HG03280 (cell line): ENCODE measurements around the gene ASTN2.
"Not testable (repeated sequence)": the region's sequence is repeated elsewhere in the genome, so short reads cannot be mapped to it uniquely, and the experiment has no call there.

Experiments
- ATAC-seq: cut with Tn5 transposase; IDR thresholded peaks from one replicate; pipeline ENCODE4 v1.9.1; 2021; ENCODE audit warnings: mild to moderate bottlenecking, moderate library complexity; ENCODE audit not compliant: unreplicated experiment

ASTN2 gene

DNA sequence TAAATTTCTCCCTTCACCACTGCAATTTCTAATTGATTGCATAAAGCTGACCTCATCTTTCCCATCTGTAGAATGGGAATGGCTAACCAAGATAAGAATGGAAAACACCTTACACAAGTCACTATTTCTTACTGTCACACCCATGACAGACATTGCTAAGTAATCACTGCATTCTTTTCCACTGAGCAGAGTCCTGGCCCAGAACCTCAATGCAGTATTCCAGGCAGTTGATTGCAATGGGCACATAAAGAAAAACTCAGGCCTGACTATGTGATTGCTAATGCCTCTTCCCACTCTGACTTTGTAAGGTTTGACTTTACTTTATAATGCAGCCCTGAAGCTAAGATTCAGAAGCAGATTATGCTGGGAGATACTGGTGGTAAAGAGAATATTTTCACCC, 698.4 kb downstream of the ASTN2 start:
- ATAC-seq = no peak

DNA sequence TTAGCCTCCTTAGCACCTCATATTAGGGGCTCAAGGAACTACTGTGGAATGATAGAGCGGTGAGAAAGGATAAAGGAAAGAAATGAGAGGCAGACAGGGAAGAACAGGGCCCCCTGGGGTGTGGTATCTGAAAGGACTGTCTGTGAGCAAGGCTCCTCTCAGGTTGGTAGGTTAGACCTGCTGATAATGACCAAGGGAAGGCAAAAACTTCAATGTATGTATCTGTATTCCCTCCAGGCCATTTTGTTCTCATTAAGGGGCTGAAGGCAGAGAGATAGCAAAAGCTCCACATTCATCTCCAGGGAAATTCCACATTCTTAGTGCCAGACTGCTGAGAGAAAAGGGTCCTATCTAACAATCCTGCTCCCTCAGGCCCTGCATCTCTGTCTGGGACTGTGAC, 699.1 kb downstream of the ASTN2 start:
- no peak for ATAC-seq

DNA sequence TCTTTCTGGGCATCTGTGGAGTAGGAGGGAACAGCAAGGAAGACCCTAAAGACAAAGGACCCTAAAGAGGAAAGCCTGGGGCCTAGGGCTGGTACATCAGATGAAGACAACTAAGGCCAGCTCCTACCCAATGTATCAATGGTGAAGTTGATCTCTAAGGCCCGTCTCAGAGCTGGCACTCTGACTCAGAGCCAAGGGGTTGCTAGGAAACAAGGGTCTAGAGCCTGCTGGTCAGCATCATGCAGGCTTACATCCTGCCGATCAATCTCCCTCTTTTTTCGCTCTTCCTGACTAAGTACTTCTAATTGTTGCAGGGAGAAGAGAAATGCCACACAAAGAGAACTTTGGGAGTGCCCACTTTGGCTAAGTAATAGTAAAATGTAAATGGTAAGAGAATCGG, 701.6 kb downstream of the ASTN2 start:
- ATAC-seq = no peak

DNA sequence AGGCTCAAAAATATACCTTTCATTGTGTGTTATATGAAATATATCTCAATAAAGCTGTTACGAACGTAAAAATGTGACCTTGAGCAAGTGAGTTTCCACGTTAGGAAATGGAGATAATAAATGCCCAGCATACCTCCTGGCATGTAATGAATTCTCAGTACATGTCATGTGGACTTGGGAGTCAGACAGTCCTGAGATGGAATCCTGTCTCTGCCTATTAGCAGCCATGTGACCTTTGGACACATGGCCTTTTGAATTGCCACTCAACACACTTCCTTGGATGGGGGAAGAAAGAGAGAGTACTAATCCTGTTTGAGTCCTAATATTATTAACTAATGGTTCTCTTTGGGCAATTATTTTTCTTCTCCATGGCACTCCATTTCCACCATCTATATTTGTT, 702.1 kb downstream of the ASTN2 start:
- ATAC-seq = no peak

DNA sequence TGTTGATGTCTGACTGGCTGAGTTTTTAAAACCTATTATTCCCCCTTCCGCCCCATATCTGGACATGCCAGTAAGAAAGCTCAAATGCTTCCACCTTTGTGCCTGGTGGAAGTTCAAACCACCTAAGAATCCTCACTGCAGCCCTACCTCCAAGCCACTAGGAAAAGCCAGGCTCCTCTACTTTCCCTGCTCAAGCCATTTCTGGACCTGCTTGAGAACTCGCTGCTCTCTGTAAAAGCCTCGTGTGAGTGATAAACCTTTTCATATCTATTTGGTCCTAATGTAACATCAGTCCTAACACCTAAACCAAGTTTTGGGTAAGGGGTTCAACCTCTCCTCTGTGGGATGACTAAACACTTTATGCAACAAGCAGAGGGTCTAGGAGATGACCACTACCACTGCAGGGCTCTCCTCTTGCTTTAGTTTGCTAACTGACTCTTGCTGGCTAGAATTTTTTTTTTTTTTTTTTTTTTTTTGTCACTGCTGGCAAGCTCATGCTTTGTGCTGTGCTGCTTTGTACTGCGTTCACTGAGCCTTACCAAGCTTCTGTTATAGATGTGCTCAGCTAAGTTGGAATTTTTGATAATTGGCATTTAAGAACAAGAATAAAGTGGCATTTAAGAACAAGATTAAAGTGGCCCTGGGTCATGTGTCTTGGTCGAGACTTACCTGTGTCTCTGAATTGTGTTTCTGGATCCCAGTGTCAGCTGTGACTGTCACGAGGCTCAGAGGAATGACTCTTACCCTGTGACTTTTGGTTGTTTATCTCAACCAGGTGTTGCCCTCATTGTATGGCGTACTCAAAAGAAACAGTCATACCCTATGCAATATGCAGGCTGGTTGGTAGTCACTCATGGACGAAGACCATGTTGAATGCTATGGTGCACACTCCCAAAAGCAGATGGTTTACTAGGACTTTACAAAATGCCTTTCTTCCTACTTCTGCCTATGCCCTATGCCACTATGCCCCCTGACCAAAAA, 708.3 kb downstream of the ASTN2 start:
- ATAC-seq = no peak

DNA sequence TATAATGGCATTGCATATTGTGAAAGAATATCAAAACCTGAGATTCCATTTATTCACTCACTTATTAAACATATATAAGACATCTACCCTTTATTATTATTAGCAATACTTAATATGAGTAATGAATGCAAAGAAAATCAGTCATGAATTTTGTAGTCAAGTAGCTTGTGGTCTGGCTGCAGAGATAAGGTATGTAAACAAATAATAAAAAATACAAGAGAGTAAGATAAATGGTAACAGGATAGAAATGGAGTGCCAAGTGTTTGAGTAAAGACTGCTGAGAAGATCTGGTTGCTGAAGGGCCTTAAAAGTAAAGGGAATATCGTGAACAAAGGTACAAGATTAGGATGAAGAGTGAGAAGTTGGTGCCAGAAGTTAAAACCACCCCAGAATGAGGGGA, 709.3 kb downstream of the ASTN2 start:
- ATAC-seq = no peak

DNA sequence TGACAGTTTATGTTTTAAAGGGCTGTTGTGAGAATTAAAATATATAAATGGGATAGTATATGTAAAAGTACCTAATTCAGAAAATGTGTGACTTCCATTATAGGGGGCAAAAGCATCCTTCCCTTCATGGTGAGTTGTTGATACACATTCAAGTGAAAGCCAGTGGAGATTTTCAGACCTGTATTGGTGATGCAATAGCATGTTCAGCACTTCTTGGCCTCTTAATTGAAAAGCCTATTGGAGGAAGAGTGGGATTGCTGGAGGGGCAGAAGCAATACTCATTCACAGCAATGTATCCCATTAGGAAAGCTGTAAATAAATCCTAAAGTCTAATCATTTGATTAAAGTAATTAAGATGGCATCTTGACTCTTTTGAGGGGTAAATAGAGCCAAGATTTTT, 710.4 kb downstream of the ASTN2 start:
- no peak for ATAC-seq

DNA sequence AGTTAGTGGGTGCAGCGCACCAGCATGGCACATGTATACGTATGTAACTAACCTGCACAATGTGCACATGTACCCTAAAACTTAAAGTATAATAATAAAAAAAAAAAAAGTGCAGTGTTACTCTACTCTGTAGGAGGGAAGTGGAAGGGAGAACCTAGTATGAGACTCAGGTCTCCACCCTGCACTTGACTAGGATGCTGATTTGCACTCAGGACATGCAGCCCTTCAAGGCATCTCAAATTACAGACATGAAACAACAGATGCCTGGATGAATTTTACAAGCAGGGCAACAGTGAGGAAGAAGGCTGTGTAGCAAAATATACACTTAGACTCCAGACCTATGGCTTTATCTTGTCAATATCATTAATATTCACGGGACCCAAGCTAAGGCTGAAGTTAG, 711.2 kb downstream of the ASTN2 start:
- no peak for ATAC-seq

DNA sequence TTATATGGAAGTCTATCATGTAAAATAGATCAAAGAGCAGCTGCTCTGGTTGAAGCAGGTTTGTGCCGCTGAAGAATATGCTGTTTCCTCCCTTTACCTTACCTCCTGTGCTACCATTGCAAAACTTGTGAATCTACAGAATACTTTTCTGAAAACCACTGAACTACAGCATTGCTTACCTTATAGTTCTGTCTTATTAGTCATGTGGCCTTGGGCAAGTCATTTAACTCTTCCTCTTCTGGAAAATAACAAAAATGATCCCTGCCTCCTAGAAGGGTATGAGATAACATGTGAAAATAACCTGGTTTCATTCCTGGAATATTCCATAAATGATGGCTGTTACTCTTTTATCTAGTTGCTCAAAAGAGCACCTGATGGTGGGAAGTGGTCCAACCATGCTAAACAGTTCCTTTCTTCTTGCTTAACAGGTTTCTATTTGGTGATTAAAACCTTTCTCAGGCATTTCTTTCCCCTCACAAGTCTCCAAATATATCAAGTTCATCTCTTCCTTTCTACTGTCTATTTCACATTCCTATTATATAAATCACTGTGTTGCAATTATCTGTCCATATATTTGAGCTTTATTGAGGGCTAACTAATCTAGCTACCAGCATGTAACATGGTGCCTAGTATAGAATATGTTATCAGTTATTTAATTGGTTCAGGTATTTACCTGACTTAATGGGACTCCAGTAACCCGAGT, 712.8 kb downstream of the ASTN2 start:
- ATAC-seq = no peak

DNA sequence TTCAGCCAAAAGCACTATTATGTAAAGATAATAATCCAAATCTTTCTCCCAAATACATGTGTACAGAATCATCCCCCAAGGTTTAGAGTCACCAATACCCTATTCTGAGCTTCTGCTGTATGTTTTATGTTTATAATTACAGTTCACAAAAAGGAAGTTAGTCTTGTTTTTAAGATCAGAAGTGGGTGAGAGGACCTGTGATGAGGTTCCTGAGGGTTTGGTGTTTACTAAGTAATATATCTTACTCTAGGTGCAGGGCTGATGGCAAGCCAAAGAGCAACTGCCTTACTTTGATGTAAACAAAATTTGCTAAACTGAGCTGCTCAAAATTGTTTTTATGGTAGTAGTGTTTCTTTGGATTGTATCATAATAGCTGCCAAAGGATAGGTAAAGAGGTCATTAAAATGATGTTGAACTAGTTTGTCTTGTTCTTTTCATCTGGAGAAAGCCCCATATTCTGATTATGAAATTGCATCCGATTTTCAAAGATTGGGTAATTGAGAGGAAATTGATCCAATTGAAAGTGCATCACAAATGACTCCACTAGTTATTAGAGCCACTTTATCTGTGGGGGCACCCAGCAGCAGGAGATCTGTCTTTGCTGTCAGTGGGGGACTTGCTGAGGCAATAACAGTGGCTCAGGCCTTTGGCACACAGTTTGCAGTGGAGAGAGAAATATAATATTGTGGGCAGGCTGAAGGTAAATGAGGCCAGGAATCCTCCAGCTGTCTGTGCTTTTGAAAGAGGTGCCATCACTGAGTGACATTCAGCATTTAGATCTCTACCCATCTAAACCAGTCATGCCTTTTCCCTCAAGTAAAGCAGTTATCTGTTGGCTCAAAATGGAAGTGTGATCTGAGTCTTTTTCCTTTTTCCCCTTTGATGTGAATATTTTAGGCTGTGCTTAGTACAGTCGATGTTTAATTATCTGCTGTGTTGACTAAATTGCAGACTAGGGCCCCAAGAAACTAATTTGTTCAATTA, 713.7 kb downstream of the ASTN2 start:
- ATAC-seq = no peak

DNA sequence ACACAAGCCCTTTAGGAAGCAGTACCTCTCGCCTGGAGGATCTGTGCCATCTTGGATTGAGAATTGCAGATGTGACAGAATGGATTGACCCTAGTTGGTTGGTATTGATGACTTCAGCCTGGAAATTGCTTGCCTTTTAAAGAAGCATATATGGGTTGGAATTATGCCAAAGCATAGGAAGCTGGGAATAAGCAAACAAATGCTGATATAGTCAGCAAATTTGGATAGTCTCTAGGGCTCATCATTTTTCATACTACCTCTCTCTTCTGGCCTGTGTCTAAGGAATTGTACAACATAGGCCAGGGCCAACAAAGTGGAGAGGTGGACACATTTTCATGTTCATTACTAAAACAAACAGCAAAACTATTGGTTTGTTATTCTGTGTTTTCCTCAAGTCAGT, 714.6 kb downstream of the ASTN2 start:
- ATAC-seq = no peak

DNA sequence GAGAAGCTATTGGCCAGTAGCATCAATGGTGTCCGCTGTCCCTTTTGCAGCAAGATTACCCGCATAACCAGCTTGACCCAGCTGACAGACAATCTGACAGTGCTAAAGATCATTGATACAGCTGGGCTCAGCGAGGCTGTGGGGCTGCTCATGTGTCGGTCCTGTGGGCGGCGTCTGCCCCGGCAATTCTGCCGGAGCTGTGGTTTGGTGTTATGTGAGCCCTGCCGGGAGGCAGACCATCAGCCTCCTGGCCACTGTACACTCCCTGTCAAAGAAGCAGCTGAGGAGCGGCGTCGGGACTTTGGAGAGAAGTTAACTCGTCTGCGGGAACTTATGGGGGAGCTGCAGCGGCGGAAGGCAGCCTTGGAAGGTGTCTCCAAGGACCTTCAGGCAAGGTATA, 717.0 kb downstream of the ASTN2 start:
- ATAC-seq = no peak

DNA sequence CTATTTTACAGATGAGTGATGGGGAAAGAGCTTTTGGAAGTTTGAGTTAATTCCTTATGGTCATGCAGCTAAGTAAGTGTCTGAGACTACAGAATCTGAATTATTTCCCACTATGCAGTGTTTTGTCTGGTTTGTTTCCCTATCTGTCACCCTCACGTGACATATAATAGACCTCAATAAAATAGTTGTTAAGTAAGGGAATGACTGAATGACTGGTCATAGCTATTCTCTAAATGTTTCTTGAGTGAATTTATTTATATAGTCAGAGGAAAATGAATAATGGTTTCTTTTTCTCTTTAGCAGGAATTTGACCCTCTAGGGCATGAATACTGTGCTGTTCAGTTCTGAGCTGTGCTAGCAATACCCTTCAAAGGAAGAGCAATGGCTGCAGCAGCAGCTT, 717.5 kb downstream of the ASTN2 start:
- ATAC-seq = no peak

DNA sequence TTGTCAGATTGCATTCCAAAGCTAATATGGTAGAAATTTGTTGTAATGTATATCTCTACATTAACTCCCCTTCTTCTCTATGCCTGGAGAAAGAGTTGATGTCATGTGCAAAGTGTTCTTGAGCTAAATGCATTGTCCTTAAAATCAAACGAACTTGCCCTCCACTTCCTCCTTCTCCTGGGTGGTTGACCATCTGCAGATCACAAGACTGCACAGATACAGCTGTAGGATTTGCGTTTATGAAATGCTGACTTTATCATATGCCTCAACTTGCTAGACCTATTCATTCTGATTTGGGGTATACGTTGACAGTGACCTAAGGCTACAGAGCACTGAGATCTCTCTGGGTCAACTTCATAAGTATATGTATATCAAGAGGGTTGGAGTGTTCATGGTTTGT, 719.4 kb downstream of the ASTN2 start:
- no peak for ATAC-seq

DNA sequence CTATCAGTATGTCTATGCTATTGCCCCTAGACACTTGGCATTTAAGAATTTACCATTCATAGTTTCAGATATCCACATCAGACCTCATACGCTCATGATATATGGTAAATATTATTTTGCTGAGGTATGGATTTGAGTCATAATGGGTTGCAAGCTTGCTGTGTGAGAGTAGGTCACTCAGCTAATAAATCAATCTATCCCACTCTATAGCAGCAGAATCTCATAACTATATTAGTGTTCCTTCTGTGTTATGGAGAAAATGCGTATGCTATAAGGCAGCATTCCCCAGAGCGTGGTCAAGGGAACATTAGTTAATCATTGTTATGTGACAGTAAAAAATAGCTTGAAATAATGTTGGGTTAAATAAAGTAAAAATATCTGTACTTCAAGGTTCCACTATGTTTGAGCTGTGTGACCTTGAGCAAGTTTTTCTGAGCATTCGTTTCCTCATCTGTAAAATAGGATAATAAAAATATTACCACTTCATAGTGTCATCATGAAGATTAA, 720.0 kb downstream of the ASTN2 start:
- ATAC-seq = no peak

DNA sequence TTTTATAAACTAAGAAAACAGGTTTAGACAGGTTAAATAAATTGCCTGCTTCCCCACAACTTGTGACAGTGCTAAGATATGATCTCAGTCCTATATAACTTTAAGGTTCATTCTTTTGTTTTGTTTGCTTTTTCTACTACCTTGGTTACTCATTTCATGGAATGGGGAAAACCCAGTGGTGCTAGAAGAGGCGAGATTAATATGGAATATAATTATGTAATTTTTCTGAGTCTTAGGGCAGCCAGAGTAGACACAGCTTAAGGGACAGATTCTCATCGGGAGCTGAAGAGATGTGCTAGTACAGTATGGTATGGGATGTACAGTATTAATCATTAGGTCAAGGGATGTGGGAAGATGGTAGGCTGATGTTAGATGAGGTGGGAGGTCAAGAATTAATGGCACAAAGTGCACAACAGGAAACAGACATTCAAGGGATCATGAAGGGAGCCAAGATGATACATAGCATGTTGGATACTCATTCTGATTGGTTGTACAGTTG, 721.6 kb downstream of the ASTN2 start:
- ATAC-seq = no peak

DNA sequence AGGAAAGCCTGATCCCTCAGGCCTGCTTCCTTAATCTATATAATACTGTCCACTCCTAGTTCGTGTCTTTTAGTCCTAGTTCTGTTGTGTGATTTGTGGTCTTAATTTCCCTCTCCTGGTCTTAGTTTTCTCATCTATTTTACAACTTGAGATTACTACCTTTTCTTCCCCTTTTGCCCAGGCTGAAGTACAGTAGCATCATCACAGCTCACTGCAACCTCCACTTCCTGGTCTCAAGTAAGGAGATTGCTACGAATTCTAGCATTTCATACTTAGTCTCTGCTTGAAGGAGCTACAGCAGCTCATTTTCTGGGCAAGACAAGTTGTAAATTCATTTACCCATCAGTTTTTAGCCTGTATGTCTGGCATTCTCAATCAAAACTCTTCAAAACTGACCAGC, 722.2 kb downstream of the ASTN2 start:
- ATAC-seq = no peak

DNA sequence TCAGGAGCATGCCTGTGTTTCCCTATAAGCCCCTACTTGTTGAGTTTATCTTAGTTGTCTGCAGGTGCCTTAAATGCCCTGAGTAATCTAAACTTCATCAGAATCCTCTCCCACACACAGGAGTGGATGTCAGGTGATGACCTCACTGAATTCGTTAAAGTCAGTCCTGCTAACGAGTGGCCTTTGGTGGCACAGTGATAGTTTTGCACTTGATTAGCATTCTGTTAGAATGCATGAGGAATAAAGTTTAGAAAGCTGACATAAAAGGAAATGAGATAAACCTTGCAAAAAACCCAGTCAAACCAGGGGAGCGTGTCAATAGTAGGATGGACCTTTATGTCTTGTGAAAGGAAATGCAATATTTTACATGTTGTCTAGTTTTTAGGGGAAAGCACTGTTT, 723.2 kb downstream of the ASTN2 start:
- no peak for ATAC-seq

DNA sequence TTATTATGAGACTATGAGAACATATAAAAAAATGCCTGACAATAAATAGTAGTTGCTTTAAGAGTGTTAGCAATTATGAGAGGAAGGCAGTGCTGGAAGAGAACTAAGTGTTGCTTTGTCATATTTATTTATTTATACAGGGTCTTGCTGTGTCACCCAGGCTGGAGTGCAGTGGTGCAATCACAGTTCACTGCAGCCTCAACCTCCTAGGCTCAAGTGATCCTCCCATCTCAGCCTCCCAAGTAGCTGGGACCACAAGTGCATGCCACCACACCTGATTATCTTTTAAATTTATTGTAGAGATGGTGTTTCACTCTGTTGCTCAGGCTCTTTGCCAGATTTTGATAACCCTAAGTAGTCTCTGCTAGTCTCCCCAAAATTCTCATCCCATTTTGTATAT, 724.1 kb downstream of the ASTN2 start:
- ATAC-seq = not testable (repeated sequence)

DNA sequence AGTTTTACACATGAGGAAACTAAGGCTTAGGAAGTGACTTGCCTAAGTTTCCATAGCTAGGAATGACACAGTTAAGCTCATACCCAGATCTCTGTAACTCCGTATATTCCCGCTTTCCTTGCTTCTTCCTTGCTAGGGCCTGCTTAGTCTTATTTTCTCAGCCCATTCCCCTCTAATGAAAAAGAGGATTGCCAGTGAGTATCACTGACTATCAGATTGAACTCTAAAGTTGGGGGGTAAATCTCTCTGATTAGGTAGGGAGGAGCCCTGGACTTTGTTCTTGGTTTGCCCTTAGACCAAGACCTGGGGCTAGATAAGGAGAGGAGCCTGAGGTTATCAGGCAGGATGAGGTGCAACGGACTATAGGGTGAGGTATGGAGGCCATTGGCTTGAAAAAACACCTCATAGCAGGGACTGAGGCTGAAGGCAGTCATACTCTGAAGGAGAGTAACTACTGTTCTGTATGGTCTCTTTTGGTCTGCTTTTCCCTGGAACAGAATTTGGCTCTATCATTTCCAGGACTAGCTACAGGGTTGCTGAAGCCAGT, 725.3 kb downstream of the ASTN2 start:
- no peak for ATAC-seq
